Left forelimb (tissue), 1 donor: ENCODE data around the gene THRA.

Source experiments
- DNase-seq: peaks from one replicate; pipeline ENCODE4 v3.0.0-alpha.2; 2018; ENCODE audit warnings: low spot score

Gene THRA

DNA sequence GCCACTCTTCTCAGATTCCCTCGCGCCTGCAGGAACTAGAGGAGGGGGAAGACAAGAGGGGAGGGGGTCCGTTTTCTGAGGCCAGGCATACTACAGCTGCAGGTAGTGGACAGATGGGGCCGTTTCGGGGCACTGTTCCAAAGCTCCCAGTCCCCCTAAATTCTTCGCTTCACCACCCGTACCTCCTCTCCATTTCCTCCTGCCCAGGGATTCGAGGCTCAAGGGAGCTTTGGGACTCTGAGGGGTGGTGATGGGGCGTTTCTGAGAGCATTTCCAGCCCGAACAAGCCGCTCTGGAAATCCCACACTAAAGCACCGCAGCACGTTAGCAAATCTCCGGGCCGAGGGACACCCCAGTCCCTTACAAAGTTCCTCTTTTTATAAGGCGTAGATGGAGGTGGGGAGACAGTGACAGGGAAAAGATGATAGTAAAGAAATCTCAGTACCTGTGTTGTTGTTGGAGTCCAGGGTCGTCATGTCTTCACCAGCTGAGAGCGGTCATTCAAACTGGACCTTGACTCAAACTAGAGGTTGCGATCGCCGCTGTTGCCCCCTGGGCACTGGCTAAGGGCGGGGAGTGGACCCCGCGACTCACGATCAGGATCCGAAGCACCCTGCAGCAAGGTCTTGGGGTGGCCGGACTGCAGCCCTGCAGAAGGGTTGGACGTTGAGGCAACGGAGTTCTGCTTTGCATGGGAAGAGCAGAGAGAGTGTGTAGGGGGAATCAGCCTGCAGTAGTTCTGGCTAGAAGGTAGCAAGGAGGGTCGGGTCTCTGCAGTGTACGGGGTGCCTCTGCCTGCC lies 37.1 kb downstream of the THRA start:
- DNase-seq: no peak

DNA sequence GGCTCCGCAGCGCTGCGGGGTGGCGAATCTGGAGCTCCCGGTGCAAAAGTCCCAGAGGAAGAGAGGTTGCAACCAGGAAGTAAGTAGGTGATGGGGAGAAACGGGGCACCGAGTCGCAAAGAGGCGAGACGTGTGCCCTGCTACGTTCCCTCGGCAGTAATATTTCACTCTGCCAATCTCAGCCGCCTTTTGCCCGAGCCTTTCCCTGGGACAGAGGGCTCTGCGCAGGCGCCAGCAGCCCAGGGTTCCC lies 37.6 kb downstream of the THRA start, which contains the start of gene NR1D1:
TSS of gene NR1D1 (minus strand) at position 171 of the 250 bp plus-strand sequence. CDS start 495 bp downstream, outside the sequence.
- DNase-seq: peak; percentile 78

DNA sequence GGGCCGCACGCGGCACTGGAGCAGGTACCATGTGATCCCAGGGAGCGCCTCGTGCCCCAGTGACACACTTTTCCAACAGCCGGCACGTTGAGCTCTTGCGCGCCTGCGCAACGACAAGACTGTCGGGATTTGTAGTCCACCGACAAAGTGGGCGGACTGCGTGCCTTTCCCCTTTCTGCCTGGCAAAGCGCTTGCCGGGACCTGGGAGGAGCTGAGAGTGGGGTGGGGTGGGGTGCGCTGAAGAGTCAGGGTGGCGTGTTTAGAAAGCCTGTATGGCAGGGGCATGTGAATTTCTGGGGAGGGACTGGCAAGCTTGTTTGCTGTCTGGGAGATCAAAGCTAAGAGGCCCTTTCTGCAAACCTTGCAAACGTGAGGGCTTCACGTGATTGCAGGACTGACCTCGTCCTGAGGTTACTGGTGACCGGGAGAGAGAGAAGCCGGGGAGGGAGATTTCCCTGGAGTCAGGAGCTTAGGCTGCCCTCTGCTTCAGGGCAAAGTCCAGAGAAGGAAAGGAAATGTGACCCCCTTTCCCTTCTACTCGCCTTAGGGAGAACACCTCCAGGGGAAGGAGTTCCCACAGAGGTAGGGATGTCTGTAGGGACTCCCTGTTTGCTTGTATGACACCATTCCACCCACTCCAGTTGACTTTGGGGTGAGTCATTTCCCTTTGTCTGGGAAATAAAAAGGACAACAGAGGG lies 38.1 kb downstream of the THRA start:
- peak; percentile 90 for DNase-seq

DNA sequence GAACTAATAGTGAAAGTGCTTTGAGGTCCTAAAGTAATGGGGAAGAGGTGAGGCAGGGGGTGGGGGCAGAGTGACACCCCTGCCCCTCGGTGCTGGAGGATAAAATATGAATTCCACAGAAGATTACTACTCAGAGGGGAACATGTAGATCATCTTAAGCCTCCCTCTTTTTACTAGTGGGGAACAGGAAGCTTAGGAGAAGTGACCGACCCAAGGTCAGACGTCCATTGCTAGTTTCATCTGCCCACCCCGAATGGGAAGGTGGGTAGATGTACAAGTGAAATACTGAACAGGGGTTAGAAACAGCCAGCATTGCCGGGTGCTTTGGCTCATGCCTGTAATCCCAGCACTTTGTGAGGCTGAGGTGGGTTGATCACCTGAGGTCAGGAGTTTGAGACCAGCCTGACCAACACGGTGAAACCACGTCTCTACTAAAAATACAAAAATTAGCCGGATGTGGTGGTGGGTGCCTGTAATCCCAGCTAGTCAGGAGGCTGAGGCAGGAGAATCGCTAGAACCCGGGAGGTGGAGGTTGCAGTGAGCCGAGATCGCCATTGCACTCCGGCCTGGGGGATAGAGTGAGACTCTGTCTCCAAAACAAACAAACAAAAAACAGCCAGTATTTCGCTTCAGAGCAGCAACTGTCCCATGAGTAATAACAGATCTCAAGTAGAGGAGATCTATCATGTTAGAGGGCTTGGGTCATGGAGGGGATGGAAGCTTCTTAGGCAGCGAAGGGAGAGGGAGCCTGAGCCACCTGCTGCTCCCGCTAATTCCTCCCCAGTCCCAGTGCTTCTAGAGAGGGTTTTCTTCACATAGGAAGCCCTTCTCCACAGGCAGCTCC lies 38.8 kb downstream of the THRA start:
- no peak for DNase-seq

DNA sequence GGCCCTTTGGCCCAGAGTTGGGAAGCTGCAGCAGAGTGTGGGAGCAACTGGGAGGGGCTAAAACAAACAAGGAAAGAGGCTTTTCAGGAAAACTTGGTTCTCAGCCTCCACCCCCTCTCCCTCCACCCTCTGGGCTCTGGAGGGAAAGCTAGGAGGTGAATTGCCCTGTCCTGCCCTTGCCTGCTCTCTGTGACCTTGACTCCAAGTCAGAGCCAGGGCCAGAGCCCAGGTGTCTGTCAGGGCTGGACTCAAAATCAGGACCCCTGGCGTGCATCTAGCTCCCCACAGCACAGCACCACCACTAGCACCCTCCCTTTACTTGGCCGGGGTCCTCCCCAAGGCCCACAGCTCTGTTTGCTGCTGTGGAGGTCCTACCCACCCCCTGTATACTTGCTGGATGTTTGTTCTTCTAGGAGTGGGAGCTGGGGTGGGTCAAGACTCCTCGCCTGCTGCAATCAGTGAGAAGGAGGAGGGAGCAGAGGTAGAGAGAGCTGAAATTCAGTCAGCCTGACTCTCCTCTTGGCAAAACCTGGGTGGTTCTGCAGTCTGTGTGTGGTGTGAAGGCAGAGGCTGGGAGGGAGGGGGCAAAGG lies 40.4 kb downstream of the THRA start:
- no peak for DNase-seq

DNA sequence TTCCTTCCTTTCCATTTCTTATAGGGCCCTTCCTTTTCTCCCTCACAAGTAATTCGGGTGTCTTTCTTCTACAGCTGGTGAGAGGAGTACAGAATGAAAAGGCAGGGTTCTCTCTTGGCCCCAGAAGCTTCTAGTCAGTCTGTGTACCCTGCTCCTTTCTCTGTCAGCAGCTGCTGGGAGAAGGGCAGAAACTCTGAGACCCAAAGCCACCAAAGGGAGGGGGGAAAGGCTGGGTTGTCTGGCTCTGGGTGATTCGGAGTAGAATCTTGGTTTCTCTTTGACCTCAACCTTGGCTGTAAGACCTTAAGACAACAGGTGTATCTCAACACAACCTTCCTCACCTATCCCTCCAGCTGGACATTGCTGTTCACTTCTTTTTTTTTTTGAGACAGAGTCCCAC lies 40.9 kb downstream of the THRA start:
- no peak for DNase-seq

DNA sequence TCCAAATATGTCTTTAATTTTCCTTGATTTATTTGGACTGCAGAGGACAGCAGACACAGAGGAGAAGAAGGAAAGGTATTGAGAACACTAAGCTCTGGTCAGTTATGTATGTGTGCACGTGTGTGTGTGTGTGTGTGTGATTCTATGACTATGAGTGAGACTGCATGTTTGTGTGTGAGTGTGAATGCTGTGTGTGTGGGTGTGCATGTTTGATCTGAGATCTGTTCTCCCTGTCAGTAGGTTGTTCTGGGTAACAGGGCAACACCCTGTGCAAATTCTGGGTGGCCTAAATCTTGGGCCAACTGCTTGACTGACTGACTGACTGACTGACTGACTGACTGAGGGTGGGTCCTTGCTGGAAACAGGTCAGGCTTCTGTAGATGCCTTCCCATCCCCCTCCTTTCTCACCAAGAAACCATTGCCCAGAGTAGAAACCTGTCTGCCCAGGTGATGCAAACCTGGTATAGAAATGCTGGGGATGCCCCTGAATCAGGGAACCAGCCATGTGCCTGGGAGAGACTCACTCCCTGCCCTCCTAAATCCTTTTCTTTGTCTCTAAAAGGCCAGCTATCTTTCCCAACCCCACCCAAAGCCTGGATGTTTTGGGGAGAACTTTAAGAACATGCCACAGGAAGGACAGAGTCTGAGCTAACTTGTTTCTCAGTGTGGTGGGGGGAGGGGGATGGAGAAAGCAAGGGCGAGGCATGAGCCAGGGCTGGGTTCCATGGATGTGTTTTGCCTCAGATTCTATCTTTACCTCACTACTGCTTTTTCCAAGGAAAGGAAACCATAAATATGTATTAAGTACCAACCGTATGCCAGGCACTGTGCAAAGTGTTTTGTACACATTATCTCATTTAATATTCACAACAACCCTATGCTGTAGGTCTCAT lies 42.1 kb downstream of the THRA start:
- DNase-seq: no peak

DNA sequence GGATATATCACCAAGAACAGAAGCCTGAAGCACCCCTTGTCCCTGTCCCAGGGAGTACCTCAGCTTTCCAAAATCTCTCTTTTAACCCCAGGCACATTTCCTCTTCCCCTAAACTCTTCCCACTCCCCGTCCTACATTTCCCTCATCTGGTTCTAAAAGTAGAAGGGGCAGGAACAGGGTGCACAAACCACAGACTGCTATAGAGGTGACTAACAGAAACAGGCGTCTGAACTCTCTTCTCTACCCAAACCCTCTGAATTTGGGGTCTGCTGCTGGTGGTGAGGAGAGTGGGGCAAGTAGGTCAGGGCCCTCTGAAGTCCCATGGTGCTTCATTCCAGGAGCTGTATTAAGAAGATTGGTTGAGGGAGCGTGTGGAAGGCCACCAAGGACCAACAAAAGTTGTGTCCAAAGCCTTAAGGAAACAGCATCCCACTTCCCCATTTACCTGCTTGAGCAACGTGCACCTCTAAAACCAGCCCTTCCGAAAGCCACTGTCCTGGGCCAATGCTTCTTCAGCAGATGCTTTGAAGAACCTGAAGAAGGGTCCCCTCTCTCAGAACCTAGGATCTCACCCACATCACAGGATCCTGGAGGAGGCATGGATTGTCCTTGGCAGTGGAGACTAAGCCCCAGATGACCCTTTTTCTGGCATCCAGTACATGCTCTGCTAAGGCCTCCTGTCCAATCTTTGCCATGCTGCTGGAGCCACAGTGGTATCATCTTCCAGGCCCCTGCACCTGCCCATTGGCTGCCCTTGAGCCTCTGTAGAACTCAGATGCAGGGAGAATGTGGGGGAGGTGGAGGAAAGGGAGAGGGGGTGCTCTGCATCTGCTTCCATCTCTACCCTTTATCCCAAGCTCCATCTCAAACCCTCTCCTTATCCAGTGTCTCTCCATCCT lies 43.3 kb downstream of the THRA start:
- no peak for DNase-seq

DNA sequence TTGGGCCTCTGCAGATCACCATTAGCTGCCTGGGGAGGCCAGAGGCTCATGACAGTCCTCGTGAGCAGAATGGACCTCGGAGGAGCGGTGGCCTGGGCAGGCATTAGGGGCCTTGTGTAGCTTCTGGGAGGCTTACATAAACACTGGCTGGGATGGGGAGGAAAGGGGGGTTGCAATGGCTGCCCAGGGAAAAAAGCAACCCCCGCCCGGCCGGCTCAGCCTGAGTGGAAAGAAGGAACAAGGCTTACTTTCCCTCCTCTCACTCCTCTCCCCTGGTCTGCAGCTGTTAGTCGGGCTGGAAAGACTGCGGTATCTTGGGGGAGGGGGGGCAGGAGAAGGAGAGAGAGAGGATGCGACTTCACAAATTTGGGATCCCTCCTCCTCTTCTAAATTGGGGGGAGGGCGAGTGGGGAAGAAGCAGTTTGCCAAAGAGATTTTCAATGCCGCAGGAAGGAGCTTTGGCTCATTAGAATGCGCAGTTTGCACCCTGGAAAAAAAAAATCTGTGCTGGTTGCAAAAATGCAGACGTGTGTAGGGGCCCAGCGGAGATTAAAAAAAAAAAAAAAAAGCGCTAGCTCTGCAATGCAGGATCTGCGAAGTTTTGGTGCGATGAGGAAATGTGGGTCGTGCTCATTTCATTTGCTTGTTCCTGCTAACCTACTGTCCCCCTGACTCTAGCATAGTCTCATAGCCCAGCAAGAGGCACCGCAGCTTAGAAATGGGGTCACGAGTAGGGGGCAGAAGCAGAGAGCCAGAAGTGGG lies 44.2 kb downstream of the THRA start:
- peak; percentile 82 for DNase-seq

DNA sequence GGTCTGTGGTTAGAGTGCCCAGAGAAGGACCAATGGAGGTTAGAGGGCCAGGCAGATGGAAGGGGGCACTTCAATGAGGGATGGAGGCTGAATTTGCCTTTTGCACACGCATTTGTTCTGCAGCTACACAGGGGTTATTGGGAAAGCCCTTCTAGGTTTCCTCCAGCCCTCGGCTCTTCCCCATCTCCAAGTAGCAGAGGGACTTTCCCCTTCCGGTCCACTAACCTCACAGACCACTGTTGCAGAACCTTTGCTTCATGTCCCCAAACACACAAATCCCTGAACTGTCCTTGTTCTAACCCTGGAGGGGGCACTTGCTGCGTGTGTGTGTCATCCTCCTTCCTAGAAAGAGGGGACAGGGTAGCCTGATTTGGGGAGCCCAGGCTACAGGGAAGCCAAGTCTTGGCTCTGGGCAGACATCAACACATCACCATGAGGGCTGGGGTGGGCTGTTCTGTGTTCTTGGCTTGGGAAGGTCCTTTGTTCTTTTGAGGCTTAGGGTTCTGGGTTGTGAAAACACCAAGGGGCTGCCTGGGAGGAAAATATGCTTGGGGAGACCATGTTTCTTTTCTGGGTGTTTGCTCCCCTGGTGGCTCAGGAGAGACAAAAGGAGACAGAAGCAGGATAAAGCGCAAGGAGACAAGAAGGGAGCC lies 44.9 kb downstream of the THRA start:
- no peak for DNase-seq

DNA sequence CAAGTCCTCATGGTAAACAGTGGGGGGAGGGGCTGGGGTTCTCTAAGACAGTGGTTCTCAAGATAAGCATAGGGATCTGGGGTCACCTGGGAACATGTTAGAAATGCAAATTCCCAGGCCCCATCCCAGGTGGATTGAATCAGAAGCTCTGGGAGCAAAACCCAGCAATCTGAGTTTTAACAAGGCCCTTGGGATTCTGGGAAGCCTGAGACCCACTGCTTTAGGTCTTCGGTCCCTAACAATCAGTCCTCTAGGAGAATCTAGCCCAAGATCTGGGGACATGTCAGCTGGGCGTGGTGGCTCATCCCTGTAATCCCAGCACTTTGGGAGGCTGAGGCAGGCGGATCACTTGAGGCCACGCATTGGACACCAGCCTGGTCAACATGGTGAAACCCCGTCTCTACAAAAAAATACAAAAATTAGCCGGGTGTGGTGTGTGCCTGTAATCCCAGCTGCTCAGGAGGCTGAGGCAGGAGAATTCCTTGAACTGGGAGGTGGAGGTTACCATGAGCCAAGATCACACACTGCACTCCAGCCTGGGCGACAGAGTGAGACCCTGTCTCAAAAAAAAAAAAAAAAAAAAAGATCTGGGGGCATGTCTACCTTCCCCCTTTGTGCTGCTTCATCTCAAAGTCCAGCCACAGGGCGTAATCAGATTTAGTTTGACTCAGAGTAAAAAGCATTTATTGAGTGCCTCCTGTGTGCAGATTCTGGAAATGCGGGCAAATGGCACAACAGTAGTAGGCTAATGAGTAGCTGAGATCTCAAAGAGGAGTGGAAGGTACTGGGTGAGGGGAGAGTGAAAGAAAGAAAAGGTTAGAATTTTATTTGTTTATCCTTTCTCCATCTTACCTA lies 46.4 kb downstream of the THRA start:
- no peak for DNase-seq

DNA sequence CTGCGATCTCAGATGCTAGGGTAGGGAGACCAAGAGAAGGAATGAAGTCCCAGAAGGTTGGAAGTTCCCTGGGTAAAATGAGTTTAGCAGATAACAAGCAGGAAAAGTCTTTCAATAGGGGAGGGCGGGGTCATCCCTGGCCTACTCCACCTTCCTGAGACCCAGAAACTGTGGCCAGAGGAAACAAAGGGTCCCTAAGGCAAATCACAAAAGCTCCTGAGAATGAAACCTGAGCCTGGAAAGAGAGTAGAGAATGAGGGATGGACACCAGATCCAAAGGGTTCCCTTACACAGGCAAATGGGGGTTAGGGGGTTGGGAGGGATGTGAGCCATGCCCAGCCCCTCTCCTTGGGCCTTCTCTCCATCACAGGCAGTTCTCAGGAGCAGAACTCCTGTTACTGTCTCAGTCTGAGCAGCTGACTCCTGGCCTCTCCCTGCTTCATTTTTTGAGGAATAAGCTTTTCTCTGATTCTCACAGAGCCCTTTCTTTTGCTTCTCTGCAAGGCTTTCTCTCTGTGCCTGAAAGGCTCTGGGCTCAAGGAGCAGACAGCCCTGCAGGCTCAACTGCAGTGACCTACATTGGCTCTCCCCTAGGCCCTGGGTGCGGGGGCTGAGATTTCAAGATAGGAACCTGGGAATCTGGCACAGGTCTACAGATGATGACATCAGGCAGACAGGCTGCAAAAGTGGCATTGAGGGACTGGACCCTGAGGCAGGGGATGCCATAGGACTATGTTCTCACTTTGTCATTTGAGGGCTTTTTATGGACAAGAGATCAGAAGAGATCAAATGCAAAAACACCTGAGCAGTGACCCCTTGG lies 47.5 kb downstream of the THRA start:
- DNase-seq: no peak

DNA sequence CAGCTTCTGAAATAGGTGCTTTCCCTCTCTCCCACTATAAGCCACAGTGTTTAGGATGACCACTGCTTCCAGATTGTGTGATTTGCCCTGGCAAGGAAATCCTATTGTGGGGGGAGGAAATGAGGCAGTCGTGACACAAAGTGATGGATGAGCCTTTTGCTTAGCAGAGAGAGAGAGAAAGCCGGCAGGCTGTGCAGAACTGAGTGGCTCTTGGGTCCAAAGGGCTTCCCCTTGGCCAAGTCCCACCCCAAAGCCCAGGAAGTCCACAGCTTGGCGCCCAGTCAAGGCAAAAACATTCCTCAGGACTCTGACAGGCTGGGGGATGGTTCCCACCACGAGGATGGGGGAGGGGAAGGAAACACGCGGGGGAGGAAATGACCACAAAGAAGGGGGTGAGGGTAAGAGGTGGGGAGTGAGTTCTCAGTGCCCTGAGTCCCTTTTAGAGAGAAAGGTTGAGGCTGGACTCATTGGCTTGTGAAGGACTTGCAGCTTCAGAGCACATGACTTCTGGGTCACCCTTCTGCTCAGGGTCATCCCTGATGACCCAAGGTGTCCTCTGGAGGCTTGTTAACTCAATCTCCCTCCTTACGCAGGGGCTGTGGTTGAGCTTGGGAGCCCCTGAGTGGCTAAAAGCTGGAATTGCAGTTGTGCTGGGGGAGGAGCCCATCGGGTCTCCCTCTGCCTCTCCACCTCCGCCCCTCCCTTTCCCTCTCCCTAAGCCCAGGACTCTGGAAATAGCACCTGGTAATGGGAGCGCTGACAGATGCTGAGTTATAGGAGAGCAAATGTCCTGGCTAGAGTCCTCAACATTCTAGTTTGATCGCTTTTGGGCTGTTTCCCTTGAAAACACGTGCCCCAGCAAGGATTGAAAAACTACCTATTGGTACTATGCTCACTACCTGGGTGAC lies 48.7 kb downstream of the THRA start:
- peak; percentile 89 for DNase-seq

DNA sequence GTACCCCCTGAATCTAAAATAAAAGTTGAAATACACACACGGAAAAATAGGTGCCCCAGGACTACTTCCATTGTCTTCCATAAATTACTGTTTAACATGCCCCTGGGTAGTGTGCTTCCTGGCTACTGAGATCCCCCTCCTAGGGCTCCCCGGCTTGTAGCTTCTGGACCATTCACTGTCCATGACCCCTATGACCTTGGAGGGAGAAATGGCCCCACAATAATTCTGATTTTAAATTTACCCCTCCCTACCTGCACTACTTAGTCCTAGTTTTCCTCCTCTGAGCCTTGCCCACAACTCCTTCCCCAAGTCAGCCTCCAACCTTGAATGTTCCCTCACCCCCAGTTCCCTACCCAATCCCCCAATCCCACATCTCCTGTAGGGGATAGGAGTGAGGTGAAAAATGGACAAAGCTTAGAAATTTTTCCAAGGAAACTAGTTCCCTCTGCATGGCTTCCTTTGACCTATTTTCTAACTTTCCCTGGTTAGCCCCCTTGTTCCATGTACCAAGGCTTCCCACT lies 49.5 kb downstream of the THRA start:
- peak; percentile 52 for DNase-seq

DNA sequence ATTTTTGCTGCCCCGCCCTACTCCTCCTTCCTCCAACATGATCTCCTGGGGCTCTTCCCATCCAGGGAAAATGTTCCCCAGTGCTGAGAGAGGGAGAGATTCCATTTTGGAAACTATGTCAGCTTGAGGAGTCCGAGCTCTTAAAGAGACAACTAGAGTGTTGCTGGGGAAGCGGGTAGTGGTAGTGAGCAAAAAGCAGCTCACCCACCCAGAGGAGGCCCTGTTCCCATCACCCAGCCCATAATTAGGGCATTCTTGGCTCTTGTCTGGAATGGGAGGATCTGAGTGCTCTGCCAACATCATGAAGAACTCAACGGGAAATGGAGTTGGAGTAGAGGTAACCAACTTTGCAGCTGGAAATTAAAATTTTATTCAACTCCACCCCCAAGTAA lies 49.9 kb downstream of the THRA start:
- DNase-seq: peak; percentile 70
